ENCODE data around the gene TENM3.

GRCh38 chr4:182425302-182425701 lies 182.1 kb downstream of the TENM3 start:
- TF ChIP-seq CTCF (IDR thresholded peaks at IDR 0.05; ENCODE audit: extremely low read depth in 1 of 2, insufficient read depth in 1 of 2, low read depth in 1 of 2, low read length in 2 of 2) (no peak), EZH2 (IDR thresholded peaks at IDR 0.05; ENCODE audit: borderline replicate concordance, low read depth, low read length, severe bottlenecking) (no peak)
